Left kidney (tissue), 2 donors: ENCODE data around the gene CEP55. TPM values are rescaled to one million over a fixed set of nuclear protein-coding genes. Genes with fewer than 3 reads are reported as not detected.

Source experiments
- DNase-seq: peaks from one replicate; pipeline ENCODE4 v3.0.0-alpha.2; 2013
- polyA plus RNA-seq: library from polyadenylated mRNA; unstranded; fragments of 120-200 nt; gene quantifications from one replicate; pipeline ENCODE4 v1.2.1, GENCODE V29; 2013; ENCODE audit not compliant: insufficient read length

Gene CEP55
- polyA plus RNA-seq, 1 donor, result 21.6 TPM

- no peak for DNase-seq
These were observed 27.8 kb upstream of the CEP55 start for GRCh38 chr10:93468461-93469213.

GRCh38 chr10:93469454-93469853 is 27.0 kb upstream of the CEP55 start:
- DNase-seq, result no peak

- no peak for DNase-seq
These were observed 25.2 kb upstream of the CEP55 start for GRCh38 chr10:93471110-93471651.

GRCh38 chr10:93473161-93473560 is 23.3 kb upstream of the CEP55 start:
- DNase-seq, result no peak

GRCh38 chr10:93473804-93474472 is 22.5 kb upstream of the CEP55 start:
- no peak for DNase-seq

- no peak for DNase-seq
These were observed 21.2 kb upstream of the CEP55 start for GRCh38 chr10:93475227-93475626.

GRCh38 chr10:93475871-93476270 is 20.5 kb upstream of the CEP55 start:
- DNase-seq, result no peak

- no peak for DNase-seq
These were observed 19.7 kb upstream of the CEP55 start for GRCh38 chr10:93476756-93477155.

- DNase-seq, result no peak
These were observed 17.5 kb upstream of the CEP55 start for GRCh38 chr10:93478873-93479272.

GRCh38 chr10:93481637-93482144 is 14.7 kb upstream of the CEP55 start:
- no peak for DNase-seq

- peak; percentile 86 for DNase-seq
These were observed 14.1 kb upstream of the CEP55 start, which contains the start of gene MYOF for GRCh38 chr10:93482145-93482834. Gene MYOF (minus strand): TSS chr10:93482334. CDS start chr10:93482194, 140 bp downstream.

GRCh38 chr10:93485690-93486089 is 10.7 kb upstream of the CEP55 start:
- no peak for DNase-seq

GRCh38 chr10:93488956-93489528 is 7.4 kb upstream of the CEP55 start:
- DNase-seq, result no peak

GRCh38 chr10:93491602-93492121 is 4.8 kb upstream of the CEP55 start:
- no peak for DNase-seq

GRCh38 chr10:93493162-93493561 is 3.2 kb upstream of the CEP55 start:
- DNase-seq, result no peak

GRCh38 chr10:93494494-93494893 is 1.9 kb upstream of the CEP55 start:
- no peak for DNase-seq

- no peak for DNase-seq
These were observed 624 bp upstream of the CEP55 start for GRCh38 chr10:93495654-93496321.

- no peak for DNase-seq
These were observed 1.8 kb downstream of the CEP55 start for GRCh38 chr10:93498166-93498565.

- no peak for DNase-seq
These were observed 5.2 kb downstream of the CEP55 start for GRCh38 chr10:93501650-93502049.

GRCh38 chr10:93503075-93503474 is 6.7 kb downstream of the CEP55 start:
- DNase-seq, result no peak

GRCh38 chr10:93505075-93505474 is 8.7 kb downstream of the CEP55 start:
- no peak for DNase-seq
